Cerebellar nuclear complex (tissue), 1 donor: ENCODE measurements around the gene ARL8A.
"Not testable (repeated sequence)": the region's sequence is repeated elsewhere in the genome, so short reads cannot be mapped to it uniquely, and the experiment has no call there.

Experiments used
- DNase-seq, 2 experiments: peaks; one replicate each; lab custom pipeline; 2025; lab: John Stamatoyannopoulos, UW

ARL8A gene

GRCh38 chr1:202112859-202113689, 31.5 kb downstream of the ARL8A start:
- no peak for DNase-seq

- DNase-seq = not testable (repeated sequence)
Measured at GRCh38 chr1:202111589-202111988, 32.9 kb downstream of the ARL8A start.

GRCh38 chr1:202110977-202111376, 33.6 kb downstream of the ARL8A start:
- no peak for DNase-seq

- DNase-seq = no peak
Measured at GRCh38 chr1:202107801-202108731, 36.5 kb downstream of the ARL8A start.

DNA sequence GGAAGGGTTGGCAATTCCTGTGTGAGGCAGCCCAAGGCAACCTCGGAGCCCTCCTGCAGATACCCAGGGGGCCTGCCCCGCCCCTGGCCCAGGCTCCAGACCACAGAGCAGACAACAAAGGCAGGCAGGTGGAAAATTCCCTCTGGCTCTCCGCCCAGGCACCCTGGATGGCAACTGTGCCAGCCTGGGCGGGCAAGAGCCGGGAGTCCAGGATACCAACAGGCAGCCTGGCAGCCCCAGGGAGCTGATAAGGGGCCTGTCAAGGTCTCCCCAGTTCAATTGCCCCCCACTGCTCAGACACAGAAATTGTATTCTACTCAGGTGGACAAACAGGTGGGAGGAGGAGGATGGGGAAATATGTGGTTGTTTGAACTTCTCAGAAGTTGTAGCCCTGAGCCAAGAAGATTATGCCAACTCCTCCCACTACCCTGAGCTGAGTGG, 37.2 kb downstream of the ARL8A start:
- no peak for DNase-seq

GRCh38 chr1:202106340-202107254, 37.9 kb downstream of the ARL8A start:
- DNase-seq = no peak

- no peak for DNase-seq
Measured at GRCh38 chr1:202105571-202106339, 38.8 kb downstream of the ARL8A start.

DNA sequence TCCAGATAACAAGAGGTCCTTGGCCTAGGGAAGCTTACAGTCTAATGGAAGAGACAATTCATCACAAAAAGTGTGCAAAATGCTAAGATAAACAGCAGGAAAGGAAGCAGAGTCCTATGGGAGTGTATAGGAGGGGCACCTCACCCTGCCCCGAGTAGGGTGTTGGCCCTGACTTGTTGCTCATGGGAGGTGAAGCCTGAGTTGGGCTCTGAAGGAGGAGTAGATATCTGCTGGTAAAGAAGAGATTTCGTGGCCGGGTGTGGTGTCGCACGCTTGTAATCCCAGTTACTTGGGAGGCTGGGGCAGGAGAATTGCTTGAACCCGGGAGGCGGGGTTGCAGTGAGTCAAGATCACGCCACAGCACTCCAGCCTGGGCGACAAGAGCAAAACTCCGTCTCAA, 40.5 kb downstream of the ARL8A start:
- DNase-seq = no peak

DNA sequence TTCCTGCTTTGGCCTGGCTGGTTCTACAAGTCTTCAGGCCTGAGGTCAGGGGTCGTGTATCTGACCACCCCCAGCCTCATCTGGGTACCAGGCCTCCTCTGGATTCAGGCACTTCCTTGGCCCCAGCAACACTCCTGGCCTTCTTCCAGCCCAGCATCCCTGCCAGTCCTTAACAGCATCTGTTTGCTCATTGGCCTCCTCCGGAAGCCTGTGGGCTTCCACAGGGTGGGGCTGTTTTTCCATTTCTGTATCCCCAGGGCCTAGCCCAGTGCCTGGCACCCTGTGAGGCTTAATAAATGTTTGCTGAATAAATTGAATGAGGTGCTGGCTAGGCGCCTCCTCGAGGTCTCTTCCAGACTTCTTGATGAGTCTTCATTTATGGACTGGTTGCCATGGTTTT, 43.4 kb downstream of the ARL8A start:
- no peak for DNase-seq

- no peak for DNase-seq
Measured at GRCh38 chr1:202093858-202094257, 50.7 kb downstream of the ARL8A start.

GRCh38 chr1:202090994-202091393, 53.5 kb downstream of the ARL8A start:
- no peak for DNase-seq

DNA sequence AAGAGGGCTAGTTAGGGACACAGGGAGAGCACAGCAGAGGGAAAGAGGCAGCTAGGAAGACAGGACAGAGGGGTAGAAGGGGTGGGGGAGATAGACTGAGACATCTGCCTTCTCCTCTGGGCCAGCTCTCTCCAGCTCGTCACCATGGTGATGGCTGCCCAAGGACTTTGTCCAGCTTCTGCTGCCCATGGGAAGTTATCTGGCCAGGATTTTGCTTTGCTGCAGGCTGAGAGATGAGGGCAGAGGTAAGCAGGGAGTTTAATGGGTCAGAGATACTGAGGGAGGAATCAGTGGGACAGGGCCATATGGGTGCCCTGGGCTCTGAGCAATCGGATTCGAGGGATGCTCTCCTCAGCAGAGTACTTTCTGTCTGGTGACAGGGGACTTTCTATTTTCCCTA, 56.3 kb downstream of the ARL8A start:
- DNase-seq = no peak

GRCh38 chr1:202086579-202087350, 57.8 kb downstream of the ARL8A start:
- no peak for DNase-seq

DNA sequence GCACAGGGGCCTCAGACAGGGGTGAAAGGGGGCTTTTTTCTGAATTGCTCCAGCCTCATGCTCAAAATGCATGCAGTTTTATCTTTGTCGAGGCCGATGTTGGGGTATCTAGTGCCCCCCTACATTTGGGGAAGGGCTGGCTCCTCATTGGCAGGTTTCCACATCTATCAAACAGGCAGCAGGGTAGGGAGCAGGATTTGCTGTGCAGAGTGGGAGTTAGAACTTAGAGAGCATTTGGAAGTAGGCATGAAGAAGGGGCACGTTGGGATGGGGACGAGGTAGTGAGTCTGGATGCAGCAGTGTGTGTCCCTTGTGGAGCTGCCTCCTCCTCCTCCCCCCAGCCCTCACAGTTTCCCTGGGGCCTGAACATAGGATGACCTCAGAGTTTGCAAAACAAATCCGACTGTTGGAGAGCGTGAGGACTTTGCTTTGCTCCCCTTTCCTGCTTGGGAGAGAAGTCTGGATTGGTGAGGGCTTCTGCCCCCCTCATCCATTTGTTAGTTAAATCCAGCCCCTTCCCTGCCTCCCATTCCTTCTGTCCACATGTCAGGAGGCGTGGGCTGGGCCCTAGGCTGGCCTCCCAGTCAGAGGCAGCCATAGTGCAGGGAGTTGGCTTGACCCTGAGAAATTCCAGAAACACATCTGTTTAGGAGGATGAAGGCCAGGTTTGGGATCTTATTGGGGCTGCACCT, 58.7 kb downstream of the ARL8A start:
- DNase-seq = no peak

- no peak for DNase-seq
Measured at GRCh38 chr1:202084791-202085681, 59.5 kb downstream of the ARL8A start.
